AML-193 (cell line): Measurements from ENCODE around the gene CSMD2.

ENCODE experiments used
- DNase-seq, 2 experiments: peaks; one replicate each; lab custom pipeline; 2025; lab: John Stamatoyannopoulos, UW

The CSMD2 gene

DNA sequence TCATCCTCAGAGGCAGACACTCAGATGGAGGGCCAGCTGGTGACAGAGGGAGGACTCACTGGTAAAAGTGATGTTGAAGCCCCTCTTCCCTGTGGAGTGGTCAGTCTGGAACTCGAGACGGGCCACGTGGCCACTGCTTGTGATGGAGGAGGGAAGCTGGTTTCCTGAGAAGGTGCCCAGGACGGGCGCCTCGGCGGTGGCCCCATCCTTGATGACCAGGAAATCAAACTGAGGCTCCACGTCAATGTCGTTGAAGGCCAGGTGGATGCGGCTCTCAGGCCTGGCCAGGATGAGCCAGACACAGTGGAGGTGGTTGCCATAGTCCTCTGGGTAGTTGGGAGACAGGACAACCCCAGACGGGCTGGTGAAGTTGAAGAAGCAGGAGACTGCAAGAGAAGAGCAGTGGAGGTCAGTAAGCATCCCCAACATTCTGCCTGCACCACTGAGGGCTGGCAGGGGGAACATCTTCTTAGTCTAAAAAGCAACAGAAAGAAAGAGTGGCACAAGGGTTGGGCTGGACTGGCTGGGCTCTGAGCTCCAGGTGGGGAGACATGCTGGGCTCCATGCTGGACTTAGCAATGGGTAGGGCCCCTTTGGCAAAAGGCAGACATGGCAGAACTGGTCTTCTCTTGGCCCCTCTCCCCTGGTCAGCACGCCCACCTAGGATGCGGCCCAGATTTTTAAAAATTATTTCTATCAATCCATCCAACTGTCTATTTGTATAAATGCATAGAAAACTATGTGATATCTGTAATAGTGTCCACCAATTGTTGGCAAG lies 421.6 kb downstream of the CSMD2 start:
- no peak for DNase-seq

- no peak for DNase-seq
Observed at GRCh38 chr1:33742663-33743062, 422.4 kb downstream of the CSMD2 start.

GRCh38 chr1:33741749-33742148 lies 423.3 kb downstream of the CSMD2 start:
- DNase-seq, result no peak

- DNase-seq, result no peak
Observed at GRCh38 chr1:33740040-33740744, 424.8 kb downstream of the CSMD2 start.

GRCh38 chr1:33738976-33739375 lies 426.1 kb downstream of the CSMD2 start:
- no peak for DNase-seq

DNA sequence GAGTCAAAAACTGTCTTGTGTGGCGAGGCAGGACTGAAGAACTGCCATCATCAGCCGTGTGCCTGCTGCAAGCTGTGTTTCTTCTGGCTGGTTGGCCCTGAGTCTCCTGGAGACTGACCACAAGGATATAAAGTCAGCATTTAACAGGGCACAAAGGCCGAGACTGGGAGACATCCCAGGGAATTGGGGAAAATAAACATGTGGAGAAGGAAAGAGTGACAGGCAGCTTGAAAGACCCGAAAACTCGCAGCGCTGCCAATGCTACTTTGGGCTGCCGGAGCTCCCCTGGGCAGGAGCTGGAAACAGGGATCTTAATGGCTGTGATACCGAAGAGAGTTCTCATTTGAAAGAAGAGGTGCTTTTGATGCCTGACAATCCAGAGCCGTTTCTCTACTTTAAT lies 426.5 kb downstream of the CSMD2 start:
- DNase-seq, result no peak

GRCh38 chr1:33736496-33736895 lies 428.5 kb downstream of the CSMD2 start:
- no peak for DNase-seq

DNA sequence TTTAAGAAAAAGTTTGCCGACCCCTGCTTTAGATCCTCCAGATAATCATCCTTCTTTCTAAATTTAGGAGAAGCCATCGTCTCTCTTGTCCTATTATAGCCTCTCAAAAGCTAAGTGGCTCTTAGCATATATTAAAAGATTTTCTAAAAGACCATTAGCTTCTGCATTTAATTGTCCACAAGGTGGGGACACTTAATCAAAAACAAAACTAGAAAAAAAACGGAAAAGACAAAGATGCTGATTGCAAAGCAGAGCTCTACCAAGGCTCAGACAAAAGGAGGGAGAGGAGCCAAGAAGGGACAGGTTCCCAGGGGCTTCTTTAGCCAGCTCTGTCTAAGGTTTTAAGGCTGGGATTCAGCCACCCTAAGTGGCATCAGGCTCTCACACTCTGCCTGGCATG lies 429.4 kb downstream of the CSMD2 start:
- no peak for DNase-seq

- no peak for DNase-seq
Observed at GRCh38 chr1:33727310-33727709, 437.7 kb downstream of the CSMD2 start.

DNA sequence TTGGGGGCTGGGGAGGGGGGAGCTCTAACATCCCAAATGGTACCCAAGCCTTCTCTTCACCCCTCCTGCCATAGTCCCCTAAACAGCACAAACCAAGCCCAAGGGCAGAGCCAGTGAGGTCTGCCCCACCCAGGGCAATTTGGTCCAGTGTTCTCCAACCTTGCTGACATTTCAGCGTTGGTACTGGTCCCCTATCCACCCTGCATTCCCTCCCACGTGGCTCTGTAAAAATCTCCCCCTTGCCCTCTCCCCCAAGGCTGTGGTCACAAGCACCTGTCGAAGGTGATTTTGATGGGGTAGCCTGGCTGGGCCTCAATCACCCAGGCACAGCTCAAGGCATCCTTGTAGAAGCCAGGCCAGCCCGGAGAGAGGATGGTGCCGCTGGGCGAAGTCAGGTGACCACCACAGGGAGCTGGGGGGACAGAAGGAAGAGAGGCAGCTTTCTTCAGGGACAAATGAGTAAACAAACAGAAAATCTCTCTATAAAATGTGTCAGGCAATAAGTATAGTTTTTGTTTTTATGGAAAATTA lies 438.7 kb downstream of the CSMD2 start:
- DNase-seq, result no peak

DNA sequence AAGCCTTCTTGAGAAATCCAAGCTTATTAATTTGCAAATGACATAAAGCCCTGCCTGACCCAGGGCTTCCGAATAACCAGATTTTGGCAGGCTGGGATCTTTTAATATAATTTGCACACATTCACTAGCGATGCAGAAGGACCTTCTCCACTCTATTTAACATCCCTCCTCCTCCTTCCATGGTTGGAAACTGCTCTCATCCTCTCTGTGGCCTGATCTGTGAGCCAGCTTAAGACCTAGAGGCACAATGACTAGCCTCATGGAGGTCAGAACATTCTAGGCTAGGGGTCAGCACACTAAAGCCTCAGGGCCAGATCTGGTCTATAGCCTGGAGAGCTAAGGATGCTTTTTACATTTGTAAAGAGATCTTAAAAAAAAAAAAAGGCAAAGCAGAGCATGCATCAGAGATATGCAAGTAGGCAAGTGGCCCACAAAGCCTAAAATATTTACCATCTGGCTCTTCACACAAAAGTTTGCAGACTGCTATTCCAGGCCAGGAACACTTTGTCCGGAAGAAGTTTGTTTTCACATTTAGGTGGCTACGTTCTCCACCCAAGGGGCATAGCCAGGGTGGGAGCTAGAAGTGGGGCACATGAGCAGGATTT lies 439.4 kb downstream of the CSMD2 start:
- no peak for DNase-seq

DNA sequence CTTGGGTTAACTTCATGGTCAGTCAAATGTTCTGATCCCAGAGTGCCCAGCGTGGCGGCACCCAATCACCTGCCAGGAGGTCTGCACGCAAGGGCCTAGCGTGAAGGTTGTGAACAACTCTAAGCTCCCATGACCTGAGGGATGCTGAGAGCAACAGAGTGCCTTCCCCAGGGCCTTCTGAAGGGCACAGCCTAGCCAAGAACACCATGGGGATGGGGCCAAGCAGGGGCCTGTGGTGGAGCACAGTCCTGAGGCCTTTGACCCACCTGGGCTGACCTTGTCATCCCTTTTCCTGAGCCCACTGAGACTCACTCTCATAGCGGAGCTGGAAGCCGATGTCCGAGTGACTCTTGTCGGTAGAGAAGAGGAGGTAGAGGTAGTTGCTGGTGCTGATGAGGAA lies 440.0 kb downstream of the CSMD2 start:
- DNase-seq, result no peak

DNA sequence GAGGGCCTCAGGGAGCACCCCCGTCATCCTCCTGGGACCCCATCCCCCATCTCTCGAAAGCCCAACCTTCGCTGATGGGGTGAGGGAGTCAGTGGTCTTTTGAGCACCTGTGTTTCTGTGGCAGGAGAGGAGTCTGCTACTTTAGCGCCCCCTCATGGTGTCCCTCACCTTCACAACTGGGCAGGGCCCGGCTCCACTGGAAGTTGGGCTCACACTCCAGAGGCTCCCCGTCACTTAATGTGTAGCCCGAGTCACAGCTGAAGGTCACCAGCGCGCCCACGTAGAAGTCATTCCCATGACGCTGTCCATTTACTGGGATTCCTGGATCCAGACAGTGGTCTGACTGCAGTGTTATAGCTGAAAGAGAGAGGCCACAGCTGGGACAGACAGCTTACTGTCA lies 440.7 kb downstream of the CSMD2 start:
- no peak for DNase-seq

DNA sequence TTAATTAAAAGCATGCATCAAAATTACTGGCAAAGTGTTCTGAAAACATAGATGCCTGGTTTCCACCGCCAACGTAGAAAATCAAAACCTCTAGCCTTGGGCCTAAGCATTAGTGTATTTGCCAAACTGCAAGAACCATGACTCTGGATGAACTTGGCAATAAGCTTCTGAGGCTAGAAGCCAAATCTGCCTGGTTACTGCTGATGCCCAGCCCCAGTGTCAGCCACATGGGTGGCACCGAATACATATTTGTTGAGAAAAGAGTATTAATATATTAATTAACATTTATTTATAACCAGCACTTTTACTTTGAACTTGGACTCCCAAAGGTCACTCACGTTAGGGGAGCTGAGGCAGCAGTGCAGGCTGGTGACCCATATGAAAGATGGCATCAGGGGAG lies 441.8 kb downstream of the CSMD2 start:
- no peak for DNase-seq

DNA sequence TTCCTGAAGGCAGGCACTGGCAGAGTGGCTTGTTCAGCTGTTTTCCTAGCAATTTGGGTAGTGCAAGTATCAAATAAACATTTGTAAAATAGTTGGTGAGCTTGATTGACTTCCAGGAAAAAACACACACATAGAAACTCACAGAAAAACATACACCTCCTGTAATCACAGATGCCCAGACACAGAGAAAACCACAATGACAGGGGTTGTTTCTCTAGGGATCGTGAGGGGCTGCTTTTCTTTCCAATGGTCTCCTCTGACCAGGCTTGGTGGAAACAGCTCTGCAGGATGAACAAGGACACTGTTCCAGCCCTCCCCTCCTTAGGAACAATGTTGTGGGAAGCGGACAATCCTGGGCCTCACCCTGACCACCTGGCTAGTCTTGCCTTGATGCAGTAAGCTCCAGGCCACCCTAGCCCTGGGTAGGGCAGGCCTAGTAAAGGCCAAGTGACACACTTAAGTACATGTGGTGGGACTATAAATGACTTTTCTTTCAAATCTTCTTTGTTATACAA lies 443.7 kb downstream of the CSMD2 start:
- DNase-seq, result no peak

DNA sequence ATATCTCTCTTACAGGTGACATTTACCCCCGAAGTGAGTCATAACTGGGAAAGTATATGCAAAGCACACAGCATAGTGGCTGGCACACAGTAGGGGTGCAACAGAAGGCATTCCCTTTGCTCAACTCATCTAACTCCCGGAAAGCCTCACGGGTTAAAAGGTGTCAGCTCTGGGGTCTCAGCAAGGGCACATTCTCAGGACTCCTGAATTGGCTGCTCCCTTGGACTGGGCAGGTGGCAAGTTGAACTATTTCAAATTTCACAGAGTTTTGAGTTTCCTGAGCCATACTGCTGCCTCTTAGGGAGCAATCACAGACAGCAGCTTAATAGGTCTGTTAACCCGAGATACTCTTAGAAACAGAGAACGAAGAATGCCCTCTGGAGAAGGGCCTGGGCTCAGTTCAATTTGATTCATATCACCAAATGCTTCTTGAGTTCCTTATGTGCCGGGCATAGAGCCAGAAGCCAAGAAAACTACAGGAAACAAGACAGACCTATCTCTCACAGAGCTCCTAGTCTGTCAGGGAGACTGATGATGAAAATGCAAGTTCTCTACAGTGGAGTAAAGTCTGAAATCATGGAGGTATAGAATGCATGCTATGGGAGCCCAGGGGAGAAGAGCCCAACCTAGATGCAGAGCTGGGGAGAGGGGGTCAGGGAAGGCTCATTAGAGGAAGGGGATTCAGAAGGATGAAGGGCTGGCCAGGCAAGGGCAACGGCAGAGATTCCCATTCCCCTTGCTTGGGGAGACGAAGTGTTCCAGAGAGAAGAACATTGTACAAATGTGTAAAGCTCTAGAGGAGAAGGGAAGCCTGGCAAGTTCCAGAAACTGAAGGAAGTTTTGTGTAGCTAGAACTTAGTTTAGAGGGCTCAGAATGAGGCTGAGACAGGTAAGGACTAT lies 445.0 kb downstream of the CSMD2 start:
- DNase-seq, result no peak

DNA sequence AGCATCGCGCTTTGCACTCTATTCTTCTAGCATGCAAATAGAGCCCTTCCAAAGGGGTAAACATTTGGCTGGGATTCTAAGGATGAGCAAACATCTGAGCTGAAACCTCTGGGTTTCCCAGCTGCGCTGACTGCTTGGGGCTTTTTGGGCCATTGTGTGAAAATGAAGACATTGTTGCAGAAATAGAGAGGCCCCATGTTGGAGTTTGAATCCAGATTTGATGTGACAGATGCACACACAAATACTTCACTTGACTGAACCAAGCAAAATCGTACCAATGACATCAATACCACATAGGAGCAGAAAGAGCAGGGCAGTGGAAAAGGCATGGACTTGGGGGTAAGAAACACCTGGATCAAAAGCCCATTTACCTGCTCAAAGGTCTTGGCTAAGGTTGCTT lies 445.7 kb downstream of the CSMD2 start:
- no peak for DNase-seq

- no peak for DNase-seq
Observed at GRCh38 chr1:33718186-33718585, 446.8 kb downstream of the CSMD2 start.

- no peak for DNase-seq
Observed at GRCh38 chr1:33716976-33717688, 447.9 kb downstream of the CSMD2 start.

- no peak for DNase-seq
Observed at GRCh38 chr1:33715195-33715811, 449.7 kb downstream of the CSMD2 start.

GRCh38 chr1:33714421-33714820 lies 450.6 kb downstream of the CSMD2 start:
- no peak for DNase-seq
